HEK293 (cell line): ENCODE data around the gene PIP4K2B.
A peak's percentile ranks its signal among the peaks of the same experiment; 100 is the strongest.

Experiments used
- BCL11B ChIP-seq: fragments of 450-650 bp; formaldehyde crosslinking; IDR thresholded peaks from 2 replicates; pipeline ENCODE4 v1.5.1; 2016; ENCODE audit warnings: low read depth, missing biosample characterization, missing genetic modification characterization
- GFI1B ChIP-seq: fragments of 450-650 bp; formaldehyde crosslinking; IDR thresholded peaks from 2 replicates; pipeline ENCODE4 v1.5.1; 2016; ENCODE audit warnings: missing biosample characterization, missing genetic modification characterization
- KLF1 ChIP-seq: fragments of 450-650 bp; formaldehyde crosslinking; IDR thresholded peaks from 2 replicates; pipeline ENCODE4 v1.5.1; 2016; ENCODE audit warnings: missing biosample characterization, missing genetic modification characterization
- KLF7 ChIP-seq: fragments of 450-650 bp; formaldehyde crosslinking; IDR thresholded peaks from 2 replicates; pipeline ENCODE4 v1.5.1; 2016; ENCODE audit warnings: missing biosample characterization, missing genetic modification characterization, borderline replicate concordance
- KLF8 ChIP-seq: fragments of 450-650 bp; formaldehyde crosslinking; IDR thresholded peaks from 2 replicates; pipeline ENCODE4 v1.5.1; 2016; ENCODE audit warnings: missing biosample characterization, missing genetic modification characterization
- ZBTB48 ChIP-seq: fragments of 450-650 bp; formaldehyde crosslinking; IDR thresholded peaks from 2 replicates; pipeline ENCODE4 v1.5.1; 2016; ENCODE audit warnings: missing biosample characterization, missing genetic modification characterization
- ZFP69B ChIP-seq: fragments of 450-650 bp; formaldehyde crosslinking; IDR thresholded peaks from 2 replicates; pipeline ENCODE4 v1.5.1; 2016; ENCODE audit warnings: missing biosample characterization, missing genetic modification characterization
- ZNF10 ChIP-seq: fragments of 450-650 bp; formaldehyde crosslinking; IDR thresholded peaks from 2 replicates; pipeline ENCODE4 v1.5.1; 2017; ENCODE audit warnings: missing biosample characterization, missing genetic modification characterization
- ZNF112 ChIP-seq: fragments of 450-650 bp; formaldehyde crosslinking; IDR thresholded peaks from 2 replicates; pipeline ENCODE4 v1.5.0; 2017; ENCODE audit warnings: missing biosample characterization, missing genetic modification characterization
- ZNF114 ChIP-seq: fragments of 450-650 bp; formaldehyde crosslinking; IDR thresholded peaks from 2 replicates; pipeline ENCODE4 v1.5.0; 2017; ENCODE audit warnings: missing biosample characterization, missing genetic modification characterization
- ZNF133 ChIP-seq: fragments of 450-650 bp; formaldehyde crosslinking; IDR thresholded peaks from 2 replicates; pipeline ENCODE4 v1.5.1; 2016; ENCODE audit warnings: missing biosample characterization, missing genetic modification characterization
- ZNF157 ChIP-seq: fragments of 450-650 bp; formaldehyde crosslinking; IDR thresholded peaks from 2 replicates; pipeline ENCODE4 v1.5.1; 2016; ENCODE audit warnings: missing biosample characterization, missing genetic modification characterization
- ZNF175 ChIP-seq: fragments of 450-650 bp; formaldehyde crosslinking; IDR thresholded peaks from 2 replicates; pipeline ENCODE4 v1.5.1; 2016; ENCODE audit warnings: missing biosample characterization, missing genetic modification characterization
- ZNF184 ChIP-seq: fragments of 450-650 bp; IDR thresholded peaks from 2 replicates; pipeline ENCODE4 v1.5.1; 2018; ENCODE audit warnings: missing biosample characterization, mild to moderate bottlenecking, missing genetic modification characterization
- ZNF19 ChIP-seq: fragments of 450-650 bp; formaldehyde crosslinking; IDR thresholded peaks from 2 replicates; pipeline ENCODE4; 2016; ENCODE audit warnings: missing biosample characterization, missing genetic modification characterization, low read depth
- ZNF2 ChIP-seq: fragments of 450-650 bp; formaldehyde crosslinking; IDR thresholded peaks from 2 replicates; pipeline ENCODE4 v1.5.1; 2016; ENCODE audit warnings: missing biosample characterization, missing genetic modification characterization
- ZNF24 ChIP-seq: fragments of 450-650 bp; formaldehyde crosslinking; IDR thresholded peaks from 2 replicates; pipeline ENCODE4 v1.5.1; 2016; ENCODE audit warnings: missing biosample characterization, missing genetic modification characterization
- ZNF266 ChIP-seq: fragments of 450-650 bp; formaldehyde crosslinking; IDR thresholded peaks from 2 replicates; pipeline ENCODE4 v1.5.1; 2016; ENCODE audit warnings: missing biosample characterization, missing genetic modification characterization, low read depth
- ZNF341 ChIP-seq: fragments of 450-650 bp; formaldehyde crosslinking; IDR thresholded peaks from 2 replicates; pipeline ENCODE4; 2016; ENCODE audit warnings: low read depth, missing biosample characterization, missing genetic modification characterization
- ZNF350 ChIP-seq: fragments of 450-650 bp; formaldehyde crosslinking; IDR thresholded peaks from 2 replicates; pipeline ENCODE4 v1.5.0; 2017; ENCODE audit warnings: missing biosample characterization, mild to moderate bottlenecking, missing genetic modification characterization
- ZNF354C ChIP-seq: fragments of 450-650 bp; formaldehyde crosslinking; IDR thresholded peaks from 2 replicates; pipeline ENCODE4 v1.5.1; 2016; ENCODE audit warnings: missing biosample characterization, missing genetic modification characterization, low read depth, borderline replicate concordance
- ZNF416 ChIP-seq: fragments of 450-650 bp; formaldehyde crosslinking; IDR thresholded peaks from 2 replicates; pipeline ENCODE4 v1.5.1; 2016; ENCODE audit warnings: missing biosample characterization, missing genetic modification characterization
- ZNF426 ChIP-seq: fragments of 450-650 bp; formaldehyde crosslinking; IDR thresholded peaks from 2 replicates; pipeline ENCODE4 v1.5.1; 2017; ENCODE audit warnings: missing biosample characterization, missing genetic modification characterization, mild to moderate bottlenecking, inconsistent platforms, moderate library complexity
- ZNF514 ChIP-seq: fragments of 450-650 bp; formaldehyde crosslinking; IDR thresholded peaks from 2 replicates; pipeline ENCODE4 v1.5.1; 2016; ENCODE audit warnings: missing biosample characterization, missing genetic modification characterization
- ZNF521 ChIP-seq: fragments of 450-650 bp; formaldehyde crosslinking; IDR thresholded peaks from 2 replicates; pipeline ENCODE4 v1.5.1; 2017; ENCODE audit warnings: missing biosample characterization, mild to moderate bottlenecking, missing genetic modification characterization
- ZNF558 ChIP-seq: fragments of 450-650 bp; formaldehyde crosslinking; IDR thresholded peaks from 2 replicates; pipeline ENCODE4 v1.5.1; 2016; ENCODE audit warnings: missing biosample characterization, missing genetic modification characterization
- ZNF561 ChIP-seq: fragments of 450-650 bp; IDR thresholded peaks from 2 replicates; pipeline ENCODE4 v1.5.1; 2018; ENCODE audit warnings: missing biosample characterization, missing genetic modification characterization, borderline replicate concordance
- ZSCAN23 ChIP-seq: fragments of 450-650 bp; formaldehyde crosslinking; IDR thresholded peaks from 2 replicates; pipeline ENCODE4 v1.5.1; 2016; ENCODE audit warnings: missing biosample characterization, missing genetic modification characterization
- TF ChIP-seq, protein P1 (sequence below): fragments of 450-650 bp; formaldehyde crosslinking; IDR thresholded peaks from 2 replicates; pipeline ENCODE4 v1.5.1; 2016; ENCODE audit warnings: missing biosample characterization, missing genetic modification characterization
- TF ChIP-seq, protein P2 (sequence below): fragments of 450-650 bp; formaldehyde crosslinking; IDR thresholded peaks from 2 replicates; pipeline ENCODE4 v1.5.1; 2017; ENCODE audit warnings: missing biosample characterization, missing genetic modification characterization
- TF ChIP-seq, protein P3 (sequence below): fragments of 450-650 bp; formaldehyde crosslinking; IDR thresholded peaks from 2 replicates; pipeline ENCODE4 v1.5.1; 2017; ENCODE audit warnings: missing biosample characterization, missing genetic modification characterization
- TF ChIP-seq, protein P4 (sequence below): fragments of 450-650 bp; formaldehyde crosslinking; IDR thresholded peaks from 2 replicates; pipeline ENCODE4 v1.5.1; 2017; ENCODE audit warnings: missing biosample characterization, mild to moderate bottlenecking, missing genetic modification characterization, moderate library complexity
- TF ChIP-seq, protein P5 (sequence below): fragments of 450-650 bp; formaldehyde crosslinking; IDR thresholded peaks from 2 replicates; pipeline ENCODE4 v1.5.1; 2016; ENCODE audit warnings: missing biosample characterization, missing genetic modification characterization

The PIP4K2B gene

DNA sequence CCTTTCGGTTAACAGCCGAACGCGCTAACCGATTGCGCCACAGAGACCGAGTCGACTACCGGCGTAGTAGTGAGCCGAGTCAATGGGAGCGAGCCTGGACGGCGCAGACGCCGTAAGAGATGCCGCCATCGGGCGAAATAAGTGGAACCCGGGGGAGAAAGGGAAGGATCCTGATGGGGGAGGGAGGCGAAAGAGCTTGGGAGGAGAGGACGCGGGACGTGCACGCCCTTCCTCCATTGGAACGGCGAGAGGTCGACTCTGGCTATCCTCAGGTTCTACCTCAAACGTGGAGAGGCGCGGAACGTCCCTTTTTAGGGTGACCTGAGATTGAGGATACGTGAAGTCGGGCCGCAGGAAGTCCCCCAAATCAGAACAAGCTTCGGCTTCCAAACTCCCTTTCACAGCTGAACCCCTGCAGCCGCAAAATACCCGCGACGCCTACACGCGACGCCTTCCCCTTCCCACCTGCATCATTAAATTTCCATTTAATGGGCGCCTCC, 47.5 kb downstream of the PIP4K2B start (continued):
- TF ChIP-seq, protein P1, sequence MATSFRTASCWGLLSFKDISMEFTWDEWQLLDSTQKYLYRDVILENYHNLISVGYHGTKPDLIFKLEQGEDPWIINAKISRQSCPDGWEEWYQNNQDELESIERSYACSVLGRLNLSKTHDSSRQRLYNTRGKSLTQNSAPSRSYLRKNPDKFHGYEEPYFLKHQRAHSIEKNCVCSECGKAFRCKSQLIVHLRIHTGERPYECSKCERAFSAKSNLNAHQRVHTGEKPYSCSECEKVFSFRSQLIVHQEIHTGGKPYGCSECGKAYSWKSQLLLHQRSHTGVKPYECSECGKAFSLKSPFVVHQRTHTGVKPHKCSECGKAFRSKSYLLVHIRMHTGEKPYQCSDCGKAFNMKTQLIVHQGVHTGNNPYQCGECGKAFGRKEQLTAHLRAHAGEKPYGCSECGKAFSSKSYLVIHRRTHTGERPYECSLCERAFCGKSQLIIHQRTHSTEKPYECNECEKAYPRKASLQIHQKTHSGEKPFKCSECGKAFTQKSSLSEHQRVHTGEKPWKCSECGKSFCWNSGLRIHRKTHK (tag by site-specific recombination), result no peak
- TF ChIP-seq ZNF416 (tag by site-specific recombination), result no peak
- peak; percentile 16; the same call in 1 of the 2 replicates for TF ChIP-seq ZFP69B (tag by site-specific recombination)
- no peak for TF ChIP-seq ZNF354C (tag by site-specific recombination)
- TF ChIP-seq, protein P2, sequence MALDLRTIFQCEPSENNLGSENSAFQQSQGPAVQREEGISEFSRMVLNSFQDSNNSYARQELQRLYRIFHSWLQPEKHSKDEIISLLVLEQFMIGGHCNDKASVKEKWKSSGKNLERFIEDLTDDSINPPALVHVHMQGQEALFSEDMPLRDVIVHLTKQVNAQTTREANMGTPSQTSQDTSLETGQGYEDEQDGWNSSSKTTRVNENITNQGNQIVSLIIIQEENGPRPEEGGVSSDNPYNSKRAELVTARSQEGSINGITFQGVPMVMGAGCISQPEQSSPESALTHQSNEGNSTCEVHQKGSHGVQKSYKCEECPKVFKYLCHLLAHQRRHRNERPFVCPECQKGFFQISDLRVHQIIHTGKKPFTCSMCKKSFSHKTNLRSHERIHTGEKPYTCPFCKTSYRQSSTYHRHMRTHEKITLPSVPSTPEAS (tag by site-specific recombination), result peak; percentile 20
- TF ChIP-seq ZNF175 (tag by site-specific recombination), result no peak
- TF ChIP-seq, protein P3, sequence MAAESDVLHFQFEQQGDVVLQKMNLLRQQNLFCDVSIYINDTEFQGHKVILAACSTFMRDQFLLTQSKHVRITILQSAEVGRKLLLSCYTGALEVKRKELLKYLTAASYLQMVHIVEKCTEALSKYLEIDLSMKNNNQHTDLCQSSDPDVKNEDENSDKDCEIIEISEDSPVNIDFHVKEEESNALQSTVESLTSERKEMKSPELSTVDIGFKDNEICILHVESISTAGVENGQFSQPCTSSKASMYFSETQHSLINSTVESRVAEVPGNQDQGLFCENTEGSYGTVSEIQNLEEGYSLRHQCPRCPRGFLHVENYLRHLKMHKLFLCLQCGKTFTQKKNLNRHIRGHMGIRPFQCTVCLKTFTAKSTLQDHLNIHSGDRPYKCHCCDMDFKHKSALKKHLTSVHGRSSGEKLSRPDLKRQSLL (tag by site-specific recombination), result peak; percentile 50; the same call in 1 of the 2 replicates
- peak; percentile 90 for TF ChIP-seq ZNF341
- TF ChIP-seq KLF7 (tag by site-specific recombination), result peak; percentile 20; the same call in 1 of the 2 replicates
- TF ChIP-seq ZBTB48 (tag by site-specific recombination), result no peak; the same call in 1 of the 2 replicates
- no peak for TF ChIP-seq ZNF114 (tag by site-specific recombination)
- no peak for TF ChIP-seq ZNF521 (tag by site-specific recombination)
- no peak for TF ChIP-seq ZSCAN23
- TF ChIP-seq ZNF19, result no peak
- no peak for TF ChIP-seq ZNF10
- TF ChIP-seq, protein P4, sequence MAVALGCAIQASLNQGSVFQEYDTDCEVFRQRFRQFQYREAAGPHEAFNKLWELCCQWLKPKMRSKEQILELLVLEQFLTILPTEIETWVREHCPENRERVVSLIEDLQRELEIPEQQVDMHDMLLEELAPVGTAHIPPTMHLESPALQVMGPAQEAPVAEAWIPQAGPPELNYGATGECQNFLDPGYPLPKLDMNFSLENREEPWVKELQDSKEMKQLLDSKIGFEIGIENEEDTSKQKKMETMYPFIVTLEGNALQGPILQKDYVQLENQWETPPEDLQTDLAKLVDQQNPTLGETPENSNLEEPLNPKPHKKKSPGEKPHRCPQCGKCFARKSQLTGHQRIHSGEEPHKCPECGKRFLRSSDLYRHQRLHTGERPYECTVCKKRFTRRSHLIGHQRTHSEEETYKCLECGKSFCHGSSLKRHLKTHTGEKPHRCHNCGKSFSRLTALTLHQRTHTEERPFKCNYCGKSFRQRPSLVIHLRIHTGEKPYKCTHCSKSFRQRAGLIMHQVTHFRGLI (tag by site-specific recombination), result no peak
- TF ChIP-seq ZNF558 (tag by site-specific recombination), result peak; percentile 68; the same call in 1 of the 2 replicates
- peak; percentile 76 for TF ChIP-seq KLF8 (tag by site-specific recombination)
- TF ChIP-seq ZNF112 (tag by site-specific recombination), result no peak
- TF ChIP-seq ZNF133, result no peak
- TF ChIP-seq ZNF24 (tag by site-specific recombination), result 0 out of 2 replicates have a peak, but pooled peaks have one; percentile 61
- TF ChIP-seq KLF1 (tag by site-specific recombination), result peak; percentile 39; the same call in 1 of the 2 replicates
- peak; percentile 28 for TF ChIP-seq ZNF561
- TF ChIP-seq, protein P5, sequence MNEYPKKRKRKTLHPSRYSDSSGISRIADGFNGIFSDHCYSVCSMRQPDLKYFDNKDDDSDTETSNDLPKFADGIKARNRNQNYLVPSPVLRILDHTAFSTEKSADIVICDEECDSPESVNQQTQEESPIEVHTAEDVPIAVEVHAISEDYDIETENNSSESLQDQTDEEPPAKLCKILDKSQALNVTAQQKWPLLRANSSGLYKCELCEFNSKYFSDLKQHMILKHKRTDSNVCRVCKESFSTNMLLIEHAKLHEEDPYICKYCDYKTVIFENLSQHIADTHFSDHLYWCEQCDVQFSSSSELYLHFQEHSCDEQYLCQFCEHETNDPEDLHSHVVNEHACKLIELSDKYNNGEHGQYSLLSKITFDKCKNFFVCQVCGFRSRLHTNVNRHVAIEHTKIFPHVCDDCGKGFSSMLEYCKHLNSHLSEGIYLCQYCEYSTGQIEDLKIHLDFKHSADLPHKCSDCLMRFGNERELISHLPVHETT (tag by site-specific recombination), result peak; percentile 6
- no peak for TF ChIP-seq ZNF514 (tag by site-specific recombination)
- TF ChIP-seq ZNF184 (tag by site-specific recombination), result no peak
- no peak for TF ChIP-seq ZNF426
- TF ChIP-seq BCL11B (tag by site-specific recombination), result no peak
- TF ChIP-seq ZNF2 (tag by site-specific recombination), result peak; percentile 4
- TF ChIP-seq ZNF157 (tag by site-specific recombination), result no peak
- no peak for TF ChIP-seq ZNF350 (tag by site-specific recombination)
- TF ChIP-seq ZNF266 (tag by site-specific recombination), result no peak
- TF ChIP-seq GFI1B (tag by site-specific recombination), result peak; percentile 48; the same call in 1 of the 2 replicates
